ENCODE data around the gene EPS8.

The EPS8 gene

GRCh38 chr12:15688838-15689625, 100.2 kb downstream of the EPS8 start:
- H3K79me2 ChIP-seq (ENCODE audit: insufficient read depth, low read length) = no peaks in the 10 kb centered on the region
- H4K20me1 ChIP-seq (ENCODE audit: insufficient read depth, low read length) = no peaks in the 10 kb centered on the region
- H3K9ac ChIP-seq (ENCODE audit: low read depth, low read length) = no peak overlapping the region
- no peak overlapping the region for H3K27ac ChIP-seq (ENCODE audit: low read length)
- no peak overlapping the region for H2AFZ ChIP-seq (ENCODE audit: low read depth, low read length)
- no peak for DNase-seq
- H3K9me3 ChIP-seq (ENCODE audit: insufficient read depth, low read length, severe bottlenecking) = no peaks in the 10 kb centered on the region
- no peak for ATAC-seq (ENCODE audit: insufficient read depth, low read depth)
- no peak overlapping the region for H3K4me3 ChIP-seq (ENCODE audit: low read depth in 1 of 2, low read length in 2 of 2)
- no peak for TF ChIP-seq CTCF (IDR thresholded peaks at IDR 0.05; ENCODE audit: borderline replicate concordance, extremely low read depth, low read length, poor library complexity, severe bottlenecking)
- no peak for TF ChIP-seq EZH2 (IDR thresholded peaks at IDR 0.05; ENCODE audit: borderline replicate concordance, low read depth, low read length, severe bottlenecking)
- H3K36me3 ChIP-seq (ENCODE audit: insufficient read depth, low read length) = no peaks in the 10 kb centered on the region
- H3K4me2 ChIP-seq (ENCODE audit: insufficient read depth, low read length) = no peak overlapping the region
- no peaks in the 10 kb centered on the region for H3K4me1 ChIP-seq (ENCODE audit: insufficient read depth, low read length)
- H3K27me3 ChIP-seq (ENCODE audit: insufficient read depth, low read length, poor library complexity) = peaks cover 29% of the 10 kb centered on the region

- Histone ChIP-seq H3K9me3 (ENCODE audit: insufficient read depth, low read length, severe bottlenecking) (no peaks in the 10 kb centered on the region), H3K4me2 (ENCODE audit: insufficient read depth, low read length) (no peak overlapping the region), H3K79me2 (ENCODE audit: insufficient read depth, low read length) (no peaks in the 10 kb centered on the region), H2AFZ (ENCODE audit: low read depth, low read length) (no peak overlapping the region), H3K9ac (ENCODE audit: low read depth, low read length) (no peak overlapping the region), H4K20me1 (ENCODE audit: insufficient read depth, low read length) (no peaks in the 10 kb centered on the region), H3K4me1 (ENCODE audit: insufficient read depth, low read length) (no peaks in the 10 kb centered on the region), H3K27ac (ENCODE audit: low read length) (no peak overlapping the region), H3K4me3 (ENCODE audit: low read depth in 1 of 2, low read length in 2 of 2) (no peak overlapping the region), H3K36me3 (ENCODE audit: insufficient read depth, low read length) (no peaks in the 10 kb centered on the region), H3K27me3 (ENCODE audit: insufficient read depth, low read length, poor library complexity) (peaks cover 29% of the 10 kb centered on the region)
- TF ChIP-seq EZH2 (IDR thresholded peaks at IDR 0.05; ENCODE audit: borderline replicate concordance, low read depth, low read length, severe bottlenecking) (no peak), CTCF (IDR thresholded peaks at IDR 0.05; ENCODE audit: borderline replicate concordance, extremely low read depth, low read length, poor library complexity, severe bottlenecking) (no peak)
- 0 out of 3 replicates have a peak, but pooled peaks have one; percentile 37 for ATAC-seq (ENCODE audit: insufficient read depth, low read depth)
- DNase-seq = no peak
Measured at GRCh38 chr12:15688202-15688736, 100.9 kb downstream of the EPS8 start.

- DNase-seq (no peak), ATAC-seq (ENCODE audit: insufficient read depth, low read depth) (no peak)
- Histone ChIP-seq H3K4me2 (ENCODE audit: insufficient read depth, low read length) (no peak overlapping the region), H3K4me3 (ENCODE audit: low read depth in 1 of 2, low read length in 2 of 2) (no peak overlapping the region), H3K36me3 (ENCODE audit: insufficient read depth, low read length) (no peaks in the 10 kb centered on the region), H3K4me1 (ENCODE audit: insufficient read depth, low read length) (no peaks in the 10 kb centered on the region), H3K79me2 (ENCODE audit: insufficient read depth, low read length) (no peaks in the 10 kb centered on the region), H2AFZ (ENCODE audit: low read depth, low read length) (no peak overlapping the region), H3K9me3 (ENCODE audit: insufficient read depth, low read length, severe bottlenecking) (no peaks in the 10 kb centered on the region), H3K27me3 (ENCODE audit: insufficient read depth, low read length, poor library complexity) (peaks cover 29% of the 10 kb centered on the region), H3K9ac (ENCODE audit: low read depth, low read length) (no peak overlapping the region), H4K20me1 (ENCODE audit: insufficient read depth, low read length) (no peaks in the 10 kb centered on the region), H3K27ac (ENCODE audit: low read length) (no peak overlapping the region)
- no peak for TF ChIP-seq CTCF (IDR thresholded peaks at IDR 0.05; ENCODE audit: borderline replicate concordance, extremely low read depth, low read length, poor library complexity, severe bottlenecking)
- TF ChIP-seq EZH2 (IDR thresholded peaks at IDR 0.05; ENCODE audit: borderline replicate concordance, low read depth, low read length, severe bottlenecking) = no peak
Measured at GRCh38 chr12:15687583-15687982, 101.6 kb downstream of the EPS8 start.

Data from DND-41 (cell line).